GM12878 (cell line): ENCODE measurements around the gene RTL9. TPM values are rescaled to one million over a fixed set of nuclear protein-coding genes. Genes with fewer than 3 reads are reported as not detected.

Experiments used
- BMI1 ChIP-seq: fragments of 450-650 bp; IDR thresholded peaks from 2 replicates; pipeline ENCODE4 v1.6.1; 2016; ENCODE audit warnings: mild to moderate bottlenecking, moderate library complexity, borderline replicate concordance
- CBFB ChIP-seq: IDR thresholded peaks from 2 replicates; pipeline ENCODE4 v1.6.1; 2016; ENCODE audit warnings: antibody characterized with exemption, low read depth
- CHD1 ChIP-seq: IDR thresholded peaks from 2 replicates; pipeline ENCODE4 v1.6.1; 2012; ENCODE audit warnings: low read depth, low read length, improper control_type of control experiment
- CREB1 ChIP-seq: IDR thresholded peaks from 2 replicates; pipeline ENCODE4 v1.6.1; 2012; ENCODE audit warnings: low read depth, mild to moderate bottlenecking, inconsistent platforms
- ESRRA ChIP-seq: IDR thresholded peaks from 2 replicates; pipeline ENCODE4 v1.6.1; 2012; ENCODE audit warnings: mild to moderate bottlenecking, low read length, improper control_type of control experiment
- NRF1 ChIP-seq: conservative IDR thresholded peaks from 2 replicates; pipeline ENCODE4 v1.6.1; 2011; ENCODE audit warnings: mild to moderate bottlenecking, low read depth, low read length, improper control_type of control experiment
- PAX8 ChIP-seq: fragments of 450-650 bp; IDR thresholded peaks from 2 replicates; pipeline ENCODE4 v1.6.1; 2017; ENCODE audit warnings: mild to moderate bottlenecking, moderate library complexity
- POLR2AphosphoS2 ChIP-seq: IDR thresholded peaks from 2 replicates; pipeline ENCODE4 v1.6.1; 2011; ENCODE audit warnings: low read depth, mild to moderate bottlenecking, low read length, improper control_type of control experiment, moderate library complexity
- RB1 ChIP-seq: fragments of 450-650 bp; formaldehyde crosslinking; IDR thresholded peaks from 2 replicates; pipeline ENCODE4 v1.6.1; 2017; ENCODE audit warnings: mild to moderate bottlenecking, borderline replicate concordance
- SMARCA5 ChIP-seq: fragments of 450-650 bp; IDR thresholded peaks from 2 replicates; pipeline ENCODE4 v1.6.1; 2017; ENCODE audit warnings: mild to moderate bottlenecking
- SPI1 ChIP-seq: IDR thresholded peaks from 2 replicates; pipeline ENCODE4 v1.6.1; 2011; ENCODE audit warnings: low read depth, mild to moderate bottlenecking, low read length, moderate library complexity, borderline replicate concordance; ENCODE audit not compliant: insufficient read depth
- STAT3 ChIP-seq: IDR thresholded peaks from 2 replicates; pipeline ENCODE4 v1.6.1; 2011; ENCODE audit warnings: low read depth, low read length, improper control_type of control experiment
- TCF3 ChIP-seq: IDR thresholded peaks from 2 replicates; pipeline ENCODE4 v1.6.1; 2012; ENCODE audit warnings: low read depth, mild to moderate bottlenecking, low read length, borderline replicate concordance; ENCODE audit not compliant: insufficient read depth
- polyA plus RNA-seq, 11 experiments: library from polyadenylated mRNA; depleted of rRNA in 4 of 11; unstranded in 6 of 11; stranded (reverse) in 5 of 11; fragments of >200 nt; fragmentation: Nextera tagmentation in 4 of 11; fragmentation: Illumina TruSeq in 1 of 11; extraction: Ambion mirVana in 4 of 11; extraction: Trizol in 1 of 11; gene quantifications; 1 replicate in 1 of 11; 2 replicates in 10 of 11; pipeline versions ENCODE4 v1.2.1 to v1.2.3, GENCODE V29; 2011 to 2016; ENCODE audit warnings: inconsistent platforms in 2 of 11, missing spikeins in 2 of 11, low read depth in 1 of 11
- total RNA-seq, 4 experiments: library from RNA; depleted of rRNA in 3 of 4; stranded (reverse); fragments of >200 nt in 3 of 4; fragmentation: Illumina TruSeq in 1 of 4; extraction: Trizol in 1 of 4; gene quantifications; 2 replicates each; pipeline versions ENCODE4 v1.2.1 to v1.2.3, GENCODE V29; 2013 to 2021
- TF ChIP-seq, protein P1 (sequence below), 3 experiments: IDR thresholded peaks in 2 of 3; conservative IDR thresholded peaks in 1 of 3; 2 replicates each; pipeline ENCODE4 v1.5.1; 2011; ENCODE audit warnings: low read depth in 3 of 3, low read length in 3 of 3, mild to moderate bottlenecking in 3 of 3, control low read depth in 2 of 3, moderate library complexity in 2 of 3, inconsistent platforms in 1 of 3, mixed read lengths in 1 of 3; ENCODE audit not compliant: control insufficient read depth in 2 of 3, insufficient read depth in 1 of 3; ENCODE audit errors: extremely low read depth in 1 of 3
- TF ChIP-seq, protein P2 (sequence below): fragments of 450-650 bp; IDR thresholded peaks from 2 replicates; pipeline ENCODE4 v1.6.1; 2017; ENCODE audit warnings: low read depth, mild to moderate bottlenecking, moderate library complexity
- TF ChIP-seq, protein P3 (sequence below): IDR thresholded peaks from 2 replicates; pipeline ENCODE4 v1.6.1; 2011; ENCODE audit warnings: low read depth, low read length, improper control_type of control experiment, borderline replicate concordance

RTL9 gene
- total and polyA plus RNA-seq, 10 of the 15 experiments (the other 5 are each of a cell fraction or from before 2014, with no cell fraction given) = 0.05 to 1.2 (median 0.17) TPM

DNA sequence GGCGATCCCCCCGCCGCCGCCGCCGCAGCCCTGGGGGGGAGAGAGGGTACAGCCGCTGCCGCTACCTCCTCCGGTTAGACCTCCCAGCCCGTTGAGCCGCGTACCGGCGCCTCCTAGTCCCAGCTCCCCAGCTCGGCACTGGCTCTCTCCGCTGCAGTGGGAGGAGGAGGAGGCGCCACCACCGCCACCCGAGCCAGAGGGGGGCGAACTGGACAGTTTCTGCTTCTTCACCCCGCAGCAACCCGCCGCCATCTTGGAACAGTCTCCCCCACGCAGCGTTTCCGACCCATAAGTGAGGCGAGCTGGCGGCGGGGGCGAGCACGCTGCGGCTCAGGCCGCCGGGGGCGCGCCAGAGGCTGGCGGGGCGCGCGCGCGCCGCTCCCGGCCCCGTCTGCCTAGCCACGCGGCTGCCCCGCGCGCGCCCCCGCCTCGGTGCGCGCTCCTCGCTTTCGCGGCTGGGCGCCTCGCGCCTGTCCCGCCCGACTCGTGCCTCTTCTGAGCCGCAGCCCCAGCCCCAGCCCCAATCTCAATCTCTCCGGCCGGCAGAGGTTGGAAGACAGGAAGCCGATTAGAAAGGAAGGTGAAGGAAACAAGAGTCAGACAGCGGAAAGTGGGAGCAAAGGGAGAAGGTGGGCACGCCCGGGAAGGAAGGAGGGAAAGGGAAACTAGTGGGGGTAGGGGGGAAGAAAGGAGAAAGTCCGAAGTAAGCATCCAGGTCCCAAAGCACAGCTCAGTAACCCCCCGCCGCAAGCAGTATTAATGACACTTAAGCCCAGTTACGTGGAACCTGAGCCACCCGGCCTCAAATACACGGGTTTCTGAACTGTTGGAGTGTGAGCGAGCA lies 40.6 kb upstream of the RTL9 start, which contains the start of gene AMMECR1 (continued):
- TF ChIP-seq, protein P1, sequence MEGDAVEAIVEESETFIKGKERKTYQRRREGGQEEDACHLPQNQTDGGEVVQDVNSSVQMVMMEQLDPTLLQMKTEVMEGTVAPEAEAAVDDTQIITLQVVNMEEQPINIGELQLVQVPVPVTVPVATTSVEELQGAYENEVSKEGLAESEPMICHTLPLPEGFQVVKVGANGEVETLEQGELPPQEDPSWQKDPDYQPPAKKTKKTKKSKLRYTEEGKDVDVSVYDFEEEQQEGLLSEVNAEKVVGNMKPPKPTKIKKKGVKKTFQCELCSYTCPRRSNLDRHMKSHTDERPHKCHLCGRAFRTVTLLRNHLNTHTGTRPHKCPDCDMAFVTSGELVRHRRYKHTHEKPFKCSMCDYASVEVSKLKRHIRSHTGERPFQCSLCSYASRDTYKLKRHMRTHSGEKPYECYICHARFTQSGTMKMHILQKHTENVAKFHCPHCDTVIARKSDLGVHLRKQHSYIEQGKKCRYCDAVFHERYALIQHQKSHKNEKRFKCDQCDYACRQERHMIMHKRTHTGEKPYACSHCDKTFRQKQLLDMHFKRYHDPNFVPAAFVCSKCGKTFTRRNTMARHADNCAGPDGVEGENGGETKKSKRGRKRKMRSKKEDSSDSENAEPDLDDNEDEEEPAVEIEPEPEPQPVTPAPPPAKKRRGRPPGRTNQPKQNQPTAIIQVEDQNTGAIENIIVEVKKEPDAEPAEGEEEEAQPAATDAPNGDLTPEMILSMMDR (IDR thresholded peaks at IDR 0.05 in 2 of 3, conservative IDR thresholded peaks at IDR 0.05 in 1 of 3; ENCODE audit: control insufficient read depth in 2 of 3, extremely low read depth in 1 of 3, insufficient read depth in 1 of 3, low read depth in 3 of 3, low read length in 3 of 3) = no peak
- no peak for TF ChIP-seq ESRRA
- TF ChIP-seq BMI1 = no peak
- no peak for TF ChIP-seq CREB1
- TF ChIP-seq, protein P2, sequence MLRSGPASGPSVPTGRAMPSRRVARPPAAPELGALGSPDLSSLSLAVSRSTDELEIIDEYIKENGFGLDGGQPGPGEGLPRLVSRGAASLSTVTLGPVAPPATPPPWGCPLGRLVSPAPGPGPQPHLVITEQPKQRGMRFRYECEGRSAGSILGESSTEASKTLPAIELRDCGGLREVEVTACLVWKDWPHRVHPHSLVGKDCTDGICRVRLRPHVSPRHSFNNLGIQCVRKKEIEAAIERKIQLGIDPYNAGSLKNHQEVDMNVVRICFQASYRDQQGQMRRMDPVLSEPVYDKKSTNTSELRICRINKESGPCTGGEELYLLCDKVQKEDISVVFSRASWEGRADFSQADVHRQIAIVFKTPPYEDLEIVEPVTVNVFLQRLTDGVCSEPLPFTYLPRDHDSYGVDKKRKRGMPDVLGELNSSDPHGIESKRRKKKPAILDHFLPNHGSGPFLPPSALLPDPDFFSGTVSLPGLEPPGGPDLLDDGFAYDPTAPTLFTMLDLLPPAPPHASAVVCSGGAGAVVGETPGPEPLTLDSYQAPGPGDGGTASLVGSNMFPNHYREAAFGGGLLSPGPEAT = 0 out of 2 replicates have a peak, but pooled peaks have one; percentile 49
- TF ChIP-seq SMARCA5 = 0 out of 2 replicates have a peak, but pooled peaks have one; percentile 53
- TF ChIP-seq, protein P3, sequence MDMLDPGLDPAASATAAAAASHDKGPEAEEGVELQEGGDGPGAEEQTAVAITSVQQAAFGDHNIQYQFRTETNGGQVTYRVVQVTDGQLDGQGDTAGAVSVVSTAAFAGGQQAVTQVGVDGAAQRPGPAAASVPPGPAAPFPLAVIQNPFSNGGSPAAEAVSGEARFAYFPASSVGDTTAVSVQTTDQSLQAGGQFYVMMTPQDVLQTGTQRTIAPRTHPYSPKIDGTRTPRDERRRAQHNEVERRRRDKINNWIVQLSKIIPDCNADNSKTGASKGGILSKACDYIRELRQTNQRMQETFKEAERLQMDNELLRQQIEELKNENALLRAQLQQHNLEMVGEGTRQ = no peak
- TF ChIP-seq CHD1 = 0 out of 2 replicates have a peak, but pooled peaks have one; percentile 48
- no peak for TF ChIP-seq RB1
- TF ChIP-seq POLR2AphosphoS2 = no peak
- TF ChIP-seq SPI1 = no peak
- no peak for TF ChIP-seq STAT3
- TF ChIP-seq PAX8 = no peak
- TF ChIP-seq CBFB = no peak
- TF ChIP-seq TCF3 = no peak
- no peak for TF ChIP-seq NRF1
